Thyroid gland (tissue), 4 donors: ENCODE measurements around the gene CLIC3. TPM values are rescaled to one million over a fixed set of nuclear protein-coding genes. Genes with fewer than 3 reads are reported as not detected.

Experiments
- DNase-seq, 2 donors: peaks; one replicate each; pipeline ENCODE4 v3.0.0-alpha.2; 2019
- H3K27ac ChIP-seq, 3 donors: fragments of 200-600 bp; sonication (generic); 1 replicate in 2 of 3; 2 replicates in 1 of 3; pipeline ENCODE4 v1.5.1; 2016 to 2019; ENCODE audit warnings: mild to moderate bottlenecking in 1 of 3, moderate library complexity in 1 of 3
- H3K27me3 ChIP-seq: fragments of 200-600 bp; sonication (generic); one replicate; pipeline ENCODE4 v1.5.1; 2019
- H3K36me3 ChIP-seq, 2 donors: fragments of 200-600 bp; sonication (generic); one replicate each; pipeline ENCODE4 v1.5.1; 2016 to 2019
- H3K4me1 ChIP-seq, 2 donors: fragments of 200-600 bp; sonication (generic); one replicate each; pipeline ENCODE4 v1.5.1; 2017 to 2019
- H3K4me3 ChIP-seq, 3 donors: fragments of 200-600 bp; sonication (generic); replicated peaks in 1 of 3; 1 replicate in 2 of 3; 2 replicates in 1 of 3; pipeline ENCODE4 v1.5.1; 2016; ENCODE audit warnings: mild to moderate bottlenecking in 1 of 3
- H3K9me3 ChIP-seq: fragments of 200-600 bp; sonication (generic); one replicate; pipeline ENCODE4 v1.5.1; 2017
- POLR2A ChIP-seq, 2 donors: fragments of 450-650 bp; IDR thresholded peaks; one replicate each; pipeline ENCODE4 v1.6.1; 2017; ENCODE audit warnings: antibody characterized with exemption in 2 of 2, mild to moderate bottlenecking in 2 of 2, moderate library complexity in 1 of 2
- WGBS, 2 donors: methylation state at CpG; one replicate each; pipeline ENCODE4 v1.1.5; 2017; 5-methylcytosine and 5-hydroxymethylcytosine counted together
- intact Hi-C: fragments of 100-400 bp; cut with DNase I; formaldehyde crosslinking; loops from one replicate; pipeline ENCODE4 v1.15.1; 2023
- total RNA-seq, 4 donors: library from RNA; depleted of rRNA; stranded (reverse); fragments of >200 nt; gene quantifications; one replicate each; pipeline ENCODE4 v1.2.3, GENCODE V29; 2016
- TF ChIP-seq, protein P1 (sequence below), 6 experiments: fragments of 200-600 bp in 3 of 6; fragments of 450-650 bp in 3 of 6; sonication (generic) in 3 of 6; IDR thresholded peaks; one replicate each; pipeline ENCODE4 v1.5.1; 2016 to 2019; ENCODE audit warnings: antibody characterized with exemption in 6 of 6, mild to moderate bottlenecking in 2 of 6, inconsistent platforms in 1 of 6, moderate library complexity in 1 of 6

CLIC3 gene
- total RNA-seq, 4 donors from 2014 or later: 97.7 to 301 (median 268) TPM

DNA sequence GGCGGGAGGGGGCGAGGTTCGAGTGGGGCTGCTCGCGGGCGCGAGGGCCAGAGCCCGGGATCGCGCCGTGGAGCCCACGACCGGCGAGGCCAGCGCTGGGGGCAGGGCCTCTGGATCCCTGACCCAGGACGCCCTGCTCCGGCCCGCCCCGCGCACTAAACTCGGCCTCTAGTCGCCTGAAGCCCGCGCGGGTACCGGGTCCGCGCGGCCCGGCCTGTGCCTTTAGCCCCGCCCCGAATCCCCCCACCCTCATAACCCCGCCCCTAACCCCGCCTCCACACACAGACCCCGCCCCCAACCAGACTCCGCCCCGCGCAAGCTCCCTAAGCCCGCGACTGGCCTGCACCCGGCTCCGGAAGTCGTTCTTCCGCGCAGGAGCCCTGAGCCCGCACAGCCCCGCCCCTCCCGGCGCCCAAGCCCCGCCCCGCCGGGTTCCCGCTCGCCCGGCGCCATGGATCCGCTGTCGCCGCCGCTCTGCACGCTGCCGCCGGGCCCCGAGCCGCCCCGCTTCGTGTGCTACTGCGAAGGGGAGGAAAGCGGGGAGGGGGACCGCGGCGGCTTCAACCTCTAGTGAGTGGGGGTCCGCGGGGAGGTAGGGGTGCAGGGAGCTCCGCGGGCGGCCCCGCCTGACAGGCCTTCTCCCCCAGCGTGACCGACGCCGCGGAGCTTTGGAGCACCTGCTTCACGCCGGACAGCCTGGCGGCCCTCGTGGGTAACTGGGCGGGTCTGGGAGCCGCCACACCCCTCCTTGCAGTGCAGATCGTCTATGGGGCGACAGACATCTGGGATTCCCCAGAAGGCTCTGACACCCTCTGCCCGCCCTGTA lies 4.2 kb downstream of the CLIC3 start, which contains the start of gene PAXX:
PAXX (plus strand) TSS at position 430 of the 826 bp plus-strand sequence; CDS start at position 452, 22 bp downstream.
- Histone ChIP-seq H3K27me3 (no peaks in the 10 kb centered on the region), H3K27ac (peak within 1 kb of the TSS; percentile 57 to 78 (median 74)), H3K4me3 (peak within 1 kb of the TSS in 2 of 3 donors; percentile 46 to 75), H3K36me3 (no peaks in the 10 kb centered on the region), H3K9me3 (no peaks in the 10 kb centered on the region), H3K4me1 (peaks cover 44 to 55% of the 10 kb centered on the region in 2 donors)
- peak; percentile 91 to 92 for DNase-seq
- 13% methylated on average over 3 of the region's 92 CpGs; no CpG with 5 or more reads in 1 of the 2 donors for WGBS, 2 donors
- intact Hi-C loops: no loop called here
- TF ChIP-seq, protein P1, sequence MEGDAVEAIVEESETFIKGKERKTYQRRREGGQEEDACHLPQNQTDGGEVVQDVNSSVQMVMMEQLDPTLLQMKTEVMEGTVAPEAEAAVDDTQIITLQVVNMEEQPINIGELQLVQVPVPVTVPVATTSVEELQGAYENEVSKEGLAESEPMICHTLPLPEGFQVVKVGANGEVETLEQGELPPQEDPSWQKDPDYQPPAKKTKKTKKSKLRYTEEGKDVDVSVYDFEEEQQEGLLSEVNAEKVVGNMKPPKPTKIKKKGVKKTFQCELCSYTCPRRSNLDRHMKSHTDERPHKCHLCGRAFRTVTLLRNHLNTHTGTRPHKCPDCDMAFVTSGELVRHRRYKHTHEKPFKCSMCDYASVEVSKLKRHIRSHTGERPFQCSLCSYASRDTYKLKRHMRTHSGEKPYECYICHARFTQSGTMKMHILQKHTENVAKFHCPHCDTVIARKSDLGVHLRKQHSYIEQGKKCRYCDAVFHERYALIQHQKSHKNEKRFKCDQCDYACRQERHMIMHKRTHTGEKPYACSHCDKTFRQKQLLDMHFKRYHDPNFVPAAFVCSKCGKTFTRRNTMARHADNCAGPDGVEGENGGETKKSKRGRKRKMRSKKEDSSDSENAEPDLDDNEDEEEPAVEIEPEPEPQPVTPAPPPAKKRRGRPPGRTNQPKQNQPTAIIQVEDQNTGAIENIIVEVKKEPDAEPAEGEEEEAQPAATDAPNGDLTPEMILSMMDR (IDR thresholded peaks at IDR 0.05): peak in 1 of 6 experiments; percentile 12
- TF ChIP-seq POLR2A (IDR thresholded peaks at IDR 0.05): peak in 1 of 2 donors; percentile 53

DNA sequence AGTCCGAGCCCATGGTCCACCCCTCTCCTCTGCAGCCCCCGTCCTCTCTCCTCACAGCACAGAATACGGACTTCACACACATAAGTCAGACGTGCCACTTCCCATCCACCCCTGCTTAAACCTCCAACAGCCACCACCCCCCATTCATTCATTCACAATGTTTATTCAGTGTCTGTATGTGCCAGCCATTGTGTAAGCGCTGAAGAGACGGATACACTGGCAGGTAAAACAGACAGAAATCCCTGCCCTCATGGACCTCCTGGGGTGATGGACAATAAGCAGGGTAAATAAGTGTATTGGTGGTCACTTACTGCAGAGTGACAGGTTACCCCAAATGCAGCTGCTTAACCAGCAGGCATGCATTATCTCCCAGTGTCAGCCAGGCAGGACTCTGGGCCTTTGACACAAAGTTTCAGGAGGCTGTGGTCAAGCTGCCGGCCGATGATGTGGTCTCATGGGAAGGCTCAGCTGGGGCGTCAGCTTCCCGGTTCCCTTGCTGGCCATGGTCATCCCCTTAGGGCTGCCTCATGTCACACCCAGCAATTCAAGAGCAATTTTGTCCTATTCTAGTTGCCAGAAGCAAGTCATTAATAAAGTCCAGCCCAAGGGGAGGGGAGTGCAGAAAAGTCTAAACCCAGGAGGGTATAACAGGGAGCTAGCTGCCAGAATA lies 6.0 kb downstream of the CLIC3 start:
- DNase-seq: no peak
- 66 to 69% methylated on average over 10 of the region's 10 CpGs for WGBS, 2 donors
- Histone ChIP-seq H3K9me3 (no peaks in the 10 kb centered on the region), H3K4me3 (no peak overlapping the region), H3K4me1 (peaks cover 27 to 39% of the 10 kb centered on the region in 2 donors), H3K27ac (no peak overlapping the region), H3K27me3 (no peaks in the 10 kb centered on the region), H3K36me3 (no peaks in the 10 kb centered on the region)
- TF ChIP-seq POLR2A (IDR thresholded peaks at IDR 0.05): no peak
- TF ChIP-seq, protein P1 (IDR thresholded peaks at IDR 0.05): no peak
- intact Hi-C loops: no loop called here

DNA sequence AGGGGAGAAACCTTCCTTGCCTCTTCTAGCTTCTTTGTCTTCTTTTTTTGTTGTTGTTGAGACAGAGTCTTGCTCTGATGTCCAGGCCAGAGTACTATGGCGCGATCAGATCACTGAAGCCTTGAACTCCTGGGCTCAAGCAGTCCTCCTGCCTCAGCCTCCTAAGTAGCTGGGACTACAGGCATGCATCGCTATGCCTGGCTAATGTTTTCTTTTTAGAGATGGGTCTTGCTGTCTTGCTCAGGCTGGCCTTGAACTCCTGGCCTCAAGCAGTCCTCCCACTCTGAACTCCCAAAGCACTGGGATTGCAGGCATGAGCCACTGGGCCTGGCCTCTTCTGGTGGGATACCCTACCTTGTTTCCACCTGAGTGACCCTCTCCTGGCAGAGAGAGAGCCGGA lies 7.5 kb downstream of the CLIC3 start:
- no peak for DNase-seq
- intact Hi-C loops: no loop called here
- no peak overlapping the region for H3K4me3 ChIP-seq
- H3K27ac ChIP-seq: no peak overlapping the region
- H3K36me3 ChIP-seq: no peaks in the 10 kb centered on the region
- no peaks in the 10 kb centered on the region for H3K27me3 ChIP-seq
- TF ChIP-seq, protein P1 (IDR thresholded peaks at IDR 0.05): no peak
- TF ChIP-seq POLR2A (IDR thresholded peaks at IDR 0.05): no peak
- WGBS, 2 donors: 100% methylated on average over 4 of the region's 4 CpGs
- H3K4me1 ChIP-seq: peaks cover 13 to 29% of the 10 kb centered on the region in 2 donors
- H3K9me3 ChIP-seq: no peaks in the 10 kb centered on the region

DNA sequence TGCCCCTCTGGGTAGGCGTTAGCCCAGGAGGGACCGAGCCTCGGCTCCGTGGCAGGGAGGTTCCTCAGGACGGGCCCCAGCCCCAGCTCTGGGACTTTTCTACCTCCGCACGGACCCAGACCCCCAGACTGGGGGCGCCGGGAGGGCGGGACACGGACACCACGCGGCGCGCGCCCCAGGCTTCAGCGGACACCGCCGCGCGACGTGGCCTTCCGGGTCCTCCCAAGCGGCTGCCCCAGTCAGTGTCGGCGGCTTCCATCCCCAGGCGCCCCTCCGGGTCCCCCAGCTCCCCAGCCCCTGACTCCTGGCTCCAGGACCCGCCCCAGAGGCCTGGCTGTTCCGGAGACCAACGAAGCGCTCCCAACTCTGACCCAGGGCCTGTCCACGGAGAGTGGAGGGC lies 10.5 kb downstream of the CLIC3 start:
- H3K27me3 ChIP-seq: no peaks in the 10 kb centered on the region
- no peak overlapping the region for H3K4me3 ChIP-seq
- H3K9me3 ChIP-seq: no peaks in the 10 kb centered on the region
- TF ChIP-seq POLR2A (IDR thresholded peaks at IDR 0.05): no peak
- TF ChIP-seq, protein P1 (IDR thresholded peaks at IDR 0.05): no peak
- intact Hi-C loops: no loop called here
- peaks cover 0 to 7% of the 10 kb centered on the region in 2 donors for H3K4me1 ChIP-seq
- no peak for DNase-seq
- WGBS, 2 donors: 43 to 47% methylated on average over 18 to 22 of the region's 33 CpGs
- H3K27ac ChIP-seq: no peak overlapping the region
- H3K36me3 ChIP-seq: no peaks in the 10 kb centered on the region
